OCI-LY7 (cell line): ENCODE measurements around the gene PSMA6. TPM values are rescaled to one million over a fixed set of nuclear protein-coding genes. Genes with fewer than 3 reads are reported as not detected.

ENCODE experiments used
- BruUV-seq: library from RNA; stranded (reverse); fragments of 400-500 nt; replicated peaks from 2 replicates; lab custom pipeline; 2021; lab: Mats Ljungman, UMichigan
- CTCF ChIA-PET: fragments of 300-600 bp; sonication (Branson Sonifier 250); formaldehyde crosslinking; loops from one replicate; lab custom pipeline; 2022; ENCODE audit warnings: antibody characterized with exemption; ENCODE audit not compliant: unreplicated experiment; lab: Charles Lee
- POLR2A ChIA-PET: fragments of 300-600 bp; sonication (Branson Sonifier 250); formaldehyde crosslinking; loops from one replicate; lab custom pipeline; 2022; ENCODE audit warnings: antibody characterized with exemption; lab: Charles Lee
- DNase-seq: peaks from one replicate; pipeline ENCODE4 v3.0.0-alpha.2; 2015; ENCODE audit warnings: low spot score
- H2AFZ ChIP-seq: fragments of 200-600 bp; sonication (generic), shearing (Covaris generic); 2 replicates; pipeline ENCODE4 v1.6.1; 2014; ENCODE audit warnings: mild to moderate bottlenecking, antibody characterized with exemption, low read length, moderate library complexity
- H3K27ac ChIP-seq: fragments of 200-600 bp; sonication (generic); 2 replicates; pipeline ENCODE4 v1.5.1; 2014; ENCODE audit warnings: mixed run types, low read depth, mild to moderate bottlenecking, moderate library complexity, low read length, inconsistent platforms; ENCODE audit not compliant: poor library complexity, severe bottlenecking
- H3K36me3 ChIP-seq: fragments of 200-600 bp; sonication (generic); 2 replicates; pipeline ENCODE4 v1.6.1; 2014; ENCODE audit warnings: mild to moderate bottlenecking, antibody characterized with exemption, low read length, moderate library complexity, mixed read lengths; ENCODE audit not compliant: insufficient read depth
- H3K4me1 ChIP-seq: fragments of 200-600 bp; sonication (generic); 2 replicates; pipeline ENCODE4 v1.5.1; 2014; ENCODE audit warnings: mild to moderate bottlenecking, low read length; ENCODE audit not compliant: insufficient read depth, poor library complexity, severe bottlenecking
- H3K4me2 ChIP-seq: fragments of 200-600 bp; sonication (generic); 2 replicates; pipeline ENCODE4 v1.6.1; 2014; ENCODE audit warnings: mild to moderate bottlenecking, low read length
- H3K4me3 ChIP-seq: fragments of 200-600 bp; sonication (generic); 2 replicates; pipeline ENCODE4 v1.5.1; 2014; ENCODE audit warnings: mild to moderate bottlenecking, low read depth, low read length; ENCODE audit not compliant: poor library complexity, severe bottlenecking
- H3K79me2 ChIP-seq: fragments of 200-600 bp; sonication (generic); 2 replicates; pipeline ENCODE4 v1.6.1; 2016; ENCODE audit warnings: low read depth, mild to moderate bottlenecking, low read length, moderate library complexity, mixed read lengths; ENCODE audit not compliant: insufficient read depth
- H3K9me2 ChIP-seq: fragments of 200-600 bp; sonication (generic); 2 replicates; pipeline ENCODE4 v1.6.1; 2016; ENCODE audit warnings: mild to moderate bottlenecking, low read length, mixed read lengths; ENCODE audit not compliant: insufficient read depth
- H3K9me3 ChIP-seq: fragments of 200-600 bp; sonication (generic); 2 replicates; pipeline ENCODE4 v1.6.1; 2014; ENCODE audit warnings: mild to moderate bottlenecking, mixed run types, low read length, mixed read lengths
- H4K20me1 ChIP-seq: fragments of 200-600 bp; sonication (generic); 2 replicates; pipeline ENCODE4 v1.6.1; 2014; ENCODE audit warnings: mild to moderate bottlenecking, antibody characterized with exemption, low read length, moderate library complexity, mixed read lengths; ENCODE audit not compliant: insufficient read depth
- CTCF ChIP-seq: fragments of 200-600 bp; sonication (generic); conservative IDR thresholded peaks from 2 replicates; pipeline ENCODE4 v1.5.1; 2014; ENCODE audit warnings: mild to moderate bottlenecking, antibody characterized with exemption, low read length, moderate library complexity, mixed read lengths
- EZH2phosphoT487 ChIP-seq: fragments of 200-600 bp; sonication (generic); IDR thresholded peaks from 2 replicates; pipeline ENCODE4 v1.6.1; 2018; ENCODE audit warnings: low read depth, borderline replicate concordance, mild to moderate bottlenecking, mixed run types, antibody characterized with exemption, low read length, moderate library complexity, mixed read lengths
- intact Hi-C: fragments of 100-400 bp; cut with micrococcal nuclease; formaldehyde crosslinking; loops from one replicate; pipeline ENCODE4 v1.10.0; 2022; ENCODE audit not compliant: unreplicated experiment
- total RNA-seq, 2 experiments: library from RNA; depleted of rRNA in 1 of 2; stranded (reverse); fragments of >200 nt in 1 of 2; shearing (Covaris generic) in 1 of 2; gene quantifications; 2 replicates each; pipeline ENCODE4 v1.2.3, GENCODE V29; 2014 to 2022

Gene PSMA6
- total RNA-seq, 2 experiments from 2014 or later, result 216 to 267 TPM

GRCh38 chr14:35286707-35287106 is 5.5 kb upstream of the PSMA6 start:
- ChIA-PET POLR2A (interaction anchor here (0.7 to 3.5 kb wide), 11 partner anchors 8 to 571 kb away, joined by 3 to 14 read pairs (median 4); partner anchors contain the start of genes FAM177A1 and PRORP), CTCF (interaction anchor here (1.0 to 1.4 kb wide), 2 partner anchors 12 to 55 kb away, joined by 3 to 5 read pairs; no protein-coding TSS in a partner anchor)
- Histone ChIP-seq H3K9me3 (no peaks in the 10 kb centered on the region; the same call in 1 of the 2 replicates), H3K4me3 (peak overlapping the region; percentile 59), H3K79me2 (no peaks in the 10 kb centered on the region; the same call in 1 of the 2 replicates), H3K36me3 (peaks cover 16% of the 10 kb centered on the region), H2AFZ (peak overlapping the region; percentile 35; the same call in 1 of the 2 replicates), H3K9me2 (no peaks in the 10 kb centered on the region), H4K20me1 (no peaks in the 10 kb centered on the region), H3K27ac (peak overlapping the region; percentile 99), H3K4me2 (peak overlapping the region; percentile 85), H3K4me1 (peaks cover 83% of the 10 kb centered on the region)
- no peak for TF ChIP-seq EZH2phosphoT487
- no peak for TF ChIP-seq CTCF
- peak; percentile 40 for DNase-seq
- intact Hi-C loops, result loop anchor here (5.0 to 10.0 kb wide), 2 partner anchors 59 to 412 kb away; partner anchors contain the start of gene BAZ1A
- no TSS peak for BruUV-seq

- H2AFZ ChIP-seq, result peak overlapping the region; percentile 35; the same call in 1 of the 2 replicates
- H3K36me3 ChIP-seq, result peaks cover 15% of the 10 kb centered on the region
- H3K4me3 ChIP-seq, result peak overlapping the region; percentile 59
- no peaks in the 10 kb centered on the region; the same call in 1 of the 2 replicates for H3K9me3 ChIP-seq
- H3K27ac ChIP-seq, result peak overlapping the region; percentile 99
- intact Hi-C loops, result loop anchor here (5.0 to 10.0 kb wide), 2 partner anchors 60 to 413 kb away; partner anchors contain the start of gene BAZ1A
- no TSS peak for BruUV-seq
- POLR2A ChIA-PET, result interaction anchor here (0.6 to 3.5 kb wide), 8 partner anchors 13 to 203 kb away, joined by 3 to 14 read pairs (median 4); partner anchors contain the start of gene PRORP
- CTCF ChIA-PET, result interaction anchor here (0.6 to 1.4 kb wide), 2 partner anchors 12 to 54 kb away, joined by 3 to 5 read pairs; no protein-coding TSS in a partner anchor
- DNase-seq, result peak; percentile 33
- TF ChIP-seq EZH2phosphoT487 (no peak), CTCF (no peak)
- peaks cover 80% of the 10 kb centered on the region for H3K4me1 ChIP-seq
- H3K79me2 ChIP-seq, result peaks cover 3% of the 10 kb centered on the region
- no peaks in the 10 kb centered on the region for H4K20me1 ChIP-seq
- H3K9me2 ChIP-seq, result no peaks in the 10 kb centered on the region
- H3K4me2 ChIP-seq, result peak overlapping the region; percentile 85
These were observed 4.7 kb upstream of the PSMA6 start for GRCh38 chr14:35287431-35288013.
